ENCODE results near the gene SLC24A1. TPM values are rescaled to one million over a fixed set of nuclear protein-coding genes. Genes with fewer than 3 reads are reported as not detected.

SLC24A1 gene
- polyA plus RNA-seq, 1 donor (not counting 4 experiments of a cell fraction or from before 2014, with no cell fraction given) = 4.0 TPM

DNA sequence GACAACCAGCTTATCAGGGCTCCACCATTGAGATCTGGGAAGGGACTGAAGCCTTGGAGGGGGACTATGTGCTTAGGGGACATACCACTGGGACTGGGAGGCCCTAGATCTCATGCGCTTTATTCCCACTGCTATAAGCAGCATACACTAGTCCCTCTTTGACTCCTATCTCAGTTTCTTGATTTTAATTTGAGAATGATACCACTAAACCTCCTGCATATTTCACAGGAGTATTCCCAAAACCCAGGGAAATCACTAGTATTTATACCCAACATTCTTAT lies 29.2 kb downstream of the SLC24A1 start:
- TF ChIP-seq, protein P1, sequence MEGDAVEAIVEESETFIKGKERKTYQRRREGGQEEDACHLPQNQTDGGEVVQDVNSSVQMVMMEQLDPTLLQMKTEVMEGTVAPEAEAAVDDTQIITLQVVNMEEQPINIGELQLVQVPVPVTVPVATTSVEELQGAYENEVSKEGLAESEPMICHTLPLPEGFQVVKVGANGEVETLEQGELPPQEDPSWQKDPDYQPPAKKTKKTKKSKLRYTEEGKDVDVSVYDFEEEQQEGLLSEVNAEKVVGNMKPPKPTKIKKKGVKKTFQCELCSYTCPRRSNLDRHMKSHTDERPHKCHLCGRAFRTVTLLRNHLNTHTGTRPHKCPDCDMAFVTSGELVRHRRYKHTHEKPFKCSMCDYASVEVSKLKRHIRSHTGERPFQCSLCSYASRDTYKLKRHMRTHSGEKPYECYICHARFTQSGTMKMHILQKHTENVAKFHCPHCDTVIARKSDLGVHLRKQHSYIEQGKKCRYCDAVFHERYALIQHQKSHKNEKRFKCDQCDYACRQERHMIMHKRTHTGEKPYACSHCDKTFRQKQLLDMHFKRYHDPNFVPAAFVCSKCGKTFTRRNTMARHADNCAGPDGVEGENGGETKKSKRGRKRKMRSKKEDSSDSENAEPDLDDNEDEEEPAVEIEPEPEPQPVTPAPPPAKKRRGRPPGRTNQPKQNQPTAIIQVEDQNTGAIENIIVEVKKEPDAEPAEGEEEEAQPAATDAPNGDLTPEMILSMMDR (optimal IDR thresholded peaks at IDR 0.05 in 1 of 3, IDR thresholded peaks at IDR 0.05 in 1 of 3, conservative IDR thresholded peaks at IDR 0.05 in 1 of 3; ENCODE audit: extremely low read depth in 1 of 3, insufficient read depth in 2 of 3, low read length in 3 of 3) = no peak
- TF ChIP-seq EZH2 (IDR thresholded peaks at IDR 0.05; ENCODE audit: low read length) = no peak
- H3K4me1 ChIP-seq (ENCODE audit: control insufficient read depth, extremely low read depth, insufficient read depth, low read length) = peaks cover 33% of the 10 kb centered on the region
- H4K20me1 ChIP-seq (ENCODE audit: control insufficient read depth, extremely low read depth, insufficient read depth, low read length) = no peaks in the 10 kb centered on the region
- no peaks in the 10 kb centered on the region for H3K9me3 ChIP-seq (ENCODE audit: control insufficient read depth, low read depth, low read length)
- no peak overlapping the region for H3K9ac ChIP-seq (ENCODE audit: control insufficient read depth, extremely low read depth, insufficient read depth, low read length)
- H3K9me1 ChIP-seq (ENCODE audit: control insufficient read depth, extremely low read depth, insufficient read depth, low read length) = peaks cover 2% of the 10 kb centered on the region
- no peak for FAIRE-seq
- no peak overlapping the region for H3K27ac ChIP-seq (ENCODE audit: control insufficient read depth, insufficient read depth, low read length)
- peaks cover 2 to 4% of the 10 kb centered on the region in 2 experiments for H3K36me3 ChIP-seq (ENCODE audit: control insufficient read depth in 2 of 2, extremely low read depth in 1 of 2, insufficient read depth in 2 of 2, low read length in 2 of 2)
- dilution Hi-C loops (cut with MboI; ENCODE audit: extremely low pct_ligation_motif_present, low sequenced_read_pairs) = no loop called here
- no peak overlapping the region for H3K4me2 ChIP-seq (ENCODE audit: control insufficient read depth, extremely low read depth, insufficient read depth, low read depth, low read length)
- H3K4me3 ChIP-seq (ENCODE audit: control insufficient read depth in 2 of 3, extremely low read depth in 1 of 3, insufficient read depth in 2 of 3, low read depth in 1 of 3, low read length in 3 of 3) = no peak overlapping the region
- no peak for DNase-seq (ENCODE audit: low read depth, low spot score)
- H3K27me3 ChIP-seq (ENCODE audit: control insufficient read depth, extremely low read depth, insufficient read depth, low read length) = no peaks in the 10 kb centered on the region
- H2AFZ ChIP-seq (ENCODE audit: control insufficient read depth, low read length) = no peak overlapping the region
- no peaks in the 10 kb centered on the region for H3K79me2 ChIP-seq (ENCODE audit: control insufficient read depth, insufficient read depth, low read length)

DNA sequence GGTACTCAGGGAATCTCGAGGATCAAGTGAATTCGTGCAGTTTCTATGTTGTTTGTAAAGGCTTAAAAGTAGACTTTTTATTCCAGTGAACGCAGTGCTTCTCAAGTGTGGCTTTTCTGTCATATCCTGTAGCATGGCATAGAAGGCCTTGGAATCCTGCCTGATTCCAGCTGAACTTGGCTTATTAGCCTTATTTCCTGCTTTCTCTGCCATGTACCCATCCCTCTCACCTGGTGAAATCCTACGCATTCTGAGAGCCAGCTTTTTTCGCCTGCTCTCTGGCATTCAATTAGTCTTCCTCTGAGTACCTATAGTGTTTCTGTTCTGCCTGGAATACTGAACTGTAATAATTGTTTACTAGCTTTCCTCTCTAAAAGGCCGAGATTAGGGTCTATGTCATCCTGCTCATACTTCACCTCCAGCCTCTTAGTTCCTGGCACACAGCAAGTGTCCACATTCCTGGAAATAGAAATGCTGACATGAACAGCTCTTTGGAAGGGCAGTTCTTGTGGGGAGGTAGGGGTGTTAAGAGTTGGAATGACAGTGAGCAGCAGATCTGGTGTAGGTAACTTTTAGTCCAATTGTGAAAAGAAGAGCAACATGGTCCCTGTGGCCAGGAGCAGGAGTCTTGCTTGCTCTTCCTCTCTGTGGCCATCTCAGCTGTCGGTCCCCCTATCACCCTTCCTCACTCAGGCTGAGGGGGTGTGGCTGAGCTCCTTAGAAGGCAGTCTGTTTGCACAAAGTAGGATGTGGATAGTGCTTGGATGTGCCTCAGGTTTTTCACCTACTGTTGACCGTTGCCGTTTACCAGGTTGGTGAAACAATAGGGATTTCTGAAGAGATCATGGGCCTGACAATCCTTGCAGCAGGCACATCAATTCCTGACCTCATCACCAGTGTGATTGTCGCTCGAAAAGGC lies 30.4 kb downstream of the SLC24A1 start:
- Histone ChIP-seq H4K20me1 (ENCODE audit: control insufficient read depth, extremely low read depth, insufficient read depth, low read length) (no peaks in the 10 kb centered on the region), H3K9me1 (ENCODE audit: control insufficient read depth, extremely low read depth, insufficient read depth, low read length) (peaks cover 2% of the 10 kb centered on the region), H3K79me2 (ENCODE audit: control insufficient read depth, insufficient read depth, low read length) (no peaks in the 10 kb centered on the region), H3K27me3 (ENCODE audit: control insufficient read depth, extremely low read depth, insufficient read depth, low read length) (no peaks in the 10 kb centered on the region), H3K4me1 (ENCODE audit: control insufficient read depth, extremely low read depth, insufficient read depth, low read length) (peaks cover 35% of the 10 kb centered on the region), H3K36me3 (ENCODE audit: control insufficient read depth in 2 of 2, extremely low read depth in 1 of 2, insufficient read depth in 2 of 2, low read length in 2 of 2) (peaks cover 2 to 4% of the 10 kb centered on the region in 2 experiments), H3K4me3 (ENCODE audit: control insufficient read depth in 2 of 3, extremely low read depth in 1 of 3, insufficient read depth in 2 of 3, low read depth in 1 of 3, low read length in 3 of 3) (no peak overlapping the region), H3K9me3 (ENCODE audit: control insufficient read depth, low read depth, low read length) (no peaks in the 10 kb centered on the region), H3K9ac (ENCODE audit: control insufficient read depth, extremely low read depth, insufficient read depth, low read length) (no peak overlapping the region), H3K27ac (ENCODE audit: control insufficient read depth, insufficient read depth, low read length) (no peak overlapping the region), H2AFZ (ENCODE audit: control insufficient read depth, low read length) (no peak overlapping the region), H3K4me2 (ENCODE audit: control insufficient read depth, extremely low read depth, insufficient read depth, low read depth, low read length) (no peak overlapping the region)
- no peak for DNase-seq (ENCODE audit: low read depth, low spot score)
- peak; percentile 9 for FAIRE-seq
- TF ChIP-seq, protein P1 (optimal IDR thresholded peaks at IDR 0.05 in 1 of 3, IDR thresholded peaks at IDR 0.05 in 1 of 3, conservative IDR thresholded peaks at IDR 0.05 in 1 of 3; ENCODE audit: extremely low read depth in 1 of 3, insufficient read depth in 2 of 3, low read length in 3 of 3) = no peak
- TF ChIP-seq EZH2 (IDR thresholded peaks at IDR 0.05; ENCODE audit: low read length) = no peak
- dilution Hi-C loops (cut with MboI; ENCODE audit: extremely low pct_ligation_motif_present, low sequenced_read_pairs) = no loop called here

Measured in keratinocyte (primary cell).